AG10803 (cell line): ENCODE results near the gene PARVA.

Source experiments
- DNase-seq: peaks from one replicate; pipeline ENCODE4 v3.0.0; 2010; ENCODE audit warnings: low read depth
- H3K4me3 ChIP-seq: 2 replicates; pipeline ENCODE4 v1.5.1; 2011; ENCODE audit warnings: mild to moderate bottlenecking, low read length, control low read depth
- TF ChIP-seq, protein P1 (sequence below): conservative IDR thresholded peaks from 2 replicates; pipeline ENCODE4 v1.5.1; 2011; ENCODE audit warnings: mild to moderate bottlenecking, low read length, control low read depth, inconsistent platforms

The PARVA gene

GRCh38 chr11:12534549-12534948 is 157.2 kb downstream of the PARVA start:
- DNase-seq, result no peak
- H3K4me3 ChIP-seq, result no peak overlapping the region
- TF ChIP-seq, protein P1, sequence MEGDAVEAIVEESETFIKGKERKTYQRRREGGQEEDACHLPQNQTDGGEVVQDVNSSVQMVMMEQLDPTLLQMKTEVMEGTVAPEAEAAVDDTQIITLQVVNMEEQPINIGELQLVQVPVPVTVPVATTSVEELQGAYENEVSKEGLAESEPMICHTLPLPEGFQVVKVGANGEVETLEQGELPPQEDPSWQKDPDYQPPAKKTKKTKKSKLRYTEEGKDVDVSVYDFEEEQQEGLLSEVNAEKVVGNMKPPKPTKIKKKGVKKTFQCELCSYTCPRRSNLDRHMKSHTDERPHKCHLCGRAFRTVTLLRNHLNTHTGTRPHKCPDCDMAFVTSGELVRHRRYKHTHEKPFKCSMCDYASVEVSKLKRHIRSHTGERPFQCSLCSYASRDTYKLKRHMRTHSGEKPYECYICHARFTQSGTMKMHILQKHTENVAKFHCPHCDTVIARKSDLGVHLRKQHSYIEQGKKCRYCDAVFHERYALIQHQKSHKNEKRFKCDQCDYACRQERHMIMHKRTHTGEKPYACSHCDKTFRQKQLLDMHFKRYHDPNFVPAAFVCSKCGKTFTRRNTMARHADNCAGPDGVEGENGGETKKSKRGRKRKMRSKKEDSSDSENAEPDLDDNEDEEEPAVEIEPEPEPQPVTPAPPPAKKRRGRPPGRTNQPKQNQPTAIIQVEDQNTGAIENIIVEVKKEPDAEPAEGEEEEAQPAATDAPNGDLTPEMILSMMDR, result no peak

- TF ChIP-seq, protein P1, result no peak
- no peak for DNase-seq
- H3K4me3 ChIP-seq, result no peak overlapping the region
Measured at GRCh38 chr11:12535321-12535720, 157.9 kb downstream of the PARVA start.

- TF ChIP-seq, protein P1, result no peak
- DNase-seq, result no peak
- no peak overlapping the region for H3K4me3 ChIP-seq
Measured at GRCh38 chr11:12536566-12536965, 159.2 kb downstream of the PARVA start.

DNA sequence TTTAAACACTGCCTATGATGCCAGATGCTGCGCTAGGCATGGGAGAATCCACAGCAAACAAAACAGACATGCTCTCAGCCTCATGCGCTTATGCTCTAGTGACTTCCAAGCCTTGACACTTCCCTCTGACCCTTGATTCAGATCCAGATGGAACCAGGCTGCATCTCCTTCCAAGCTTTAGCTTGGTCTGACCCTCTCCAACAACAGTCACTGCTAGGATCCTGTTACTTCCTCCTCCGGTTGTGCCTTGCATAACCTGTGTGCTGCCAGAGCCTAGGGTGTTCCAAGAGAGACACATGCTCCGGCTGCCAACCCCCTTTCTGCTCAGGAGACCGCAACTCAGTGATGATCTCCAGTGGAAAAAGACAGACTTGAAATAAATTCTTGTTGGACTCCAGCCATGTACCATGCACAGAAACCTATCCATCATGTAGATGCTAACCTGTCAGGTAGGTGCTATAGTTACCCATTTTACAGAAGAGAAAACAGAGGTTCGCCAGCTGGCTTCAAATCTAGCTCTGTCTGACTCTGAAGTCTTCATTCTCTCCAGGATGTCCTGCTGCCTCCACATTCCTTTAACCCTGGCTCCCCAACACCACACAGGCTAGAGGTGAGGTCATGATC is 160.5 kb downstream of the PARVA start:
- TF ChIP-seq, protein P1, result no peak
- no peak overlapping the region for H3K4me3 ChIP-seq
- DNase-seq, result no peak

DNA sequence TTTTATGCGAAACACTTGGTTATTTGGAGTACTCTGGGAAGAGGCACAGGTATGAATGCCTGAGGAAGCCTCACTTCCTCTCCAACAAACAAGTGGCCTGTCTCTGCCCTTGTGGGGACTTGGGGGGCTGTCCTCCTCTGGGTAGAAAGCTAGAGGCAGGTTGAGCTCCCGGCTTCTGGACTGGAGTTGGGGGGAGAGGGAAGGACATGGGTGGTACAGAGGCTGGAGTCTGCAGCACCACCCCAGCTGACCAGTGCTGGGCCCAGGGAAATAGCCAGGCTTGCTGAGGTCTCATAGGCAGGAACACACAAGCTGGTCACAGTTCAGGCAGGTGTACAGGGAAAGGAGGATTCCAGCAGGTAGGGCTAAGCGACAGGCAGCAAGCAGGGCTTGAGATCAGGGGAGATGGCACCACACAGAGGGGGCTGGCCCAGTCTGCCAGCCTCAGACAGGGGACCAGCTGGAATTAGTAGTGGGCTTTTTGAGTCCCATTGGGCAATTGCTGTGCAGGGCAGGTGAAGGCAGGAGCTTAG is 161.6 kb downstream of the PARVA start:
- no peak overlapping the region for H3K4me3 ChIP-seq
- TF ChIP-seq, protein P1, result no peak
- no peak for DNase-seq

- peak; percentile 95 for DNase-seq
Measured at GRCh38 chr11:12539572-12539971, 162.2 kb downstream of the PARVA start.

More at GRCh38 chr11:12539572-12539971, 162.2 kb downstream of the PARVA start:
- TF ChIP-seq, protein P1, result no peak
- H3K4me3 ChIP-seq, result no peak overlapping the region
